Spleen (tissue), 7 donors: ENCODE measurements around the gene ADGRG4.
"Not testable (repeated sequence)": the region's sequence is repeated elsewhere in the genome, so short reads cannot be mapped to it uniquely, and the experiment has no call there.

Source experiments
- CTCF ChIP-seq, 11 experiments: fragments of 200-600 bp in 7 of 11; fragments of 450-650 bp in 4 of 11; sonication (generic) in 4 of 11; IDR thresholded peaks in 8 of 11; conservative IDR thresholded peaks in 3 of 11; 1 replicate in 7 of 11; 2 replicates in 4 of 11; pipeline versions ENCODE4 v1.4.0 to v1.8.0; 2016 to 2021; ENCODE audit warnings: antibody characterized with exemption in 11 of 11, inconsistent platforms in 4 of 11, mild to moderate bottlenecking in 1 of 11
- POLR2A ChIP-seq, 3 donors: fragments of 450-650 bp; IDR thresholded peaks; one replicate each; pipeline ENCODE4 v1.5.1; 2017; ENCODE audit warnings: antibody characterized with exemption in 3 of 3, mild to moderate bottlenecking in 1 of 3
- POLR2AphosphoS5 ChIP-seq, 3 donors: sonication (generic); formaldehyde crosslinking; IDR thresholded peaks; one replicate each; pipeline ENCODE4 v1.5.1; 2017; ENCODE audit warnings: antibody characterized with exemption in 3 of 3
- donor health status: DM: no; HTN: no; CAD: no; lungs with moderate emphysema.
- donor health status: DM: no; HTN: no; CAD: no.
- donor health status: DM: no; HTN: no; CAD: no.

DNA sequence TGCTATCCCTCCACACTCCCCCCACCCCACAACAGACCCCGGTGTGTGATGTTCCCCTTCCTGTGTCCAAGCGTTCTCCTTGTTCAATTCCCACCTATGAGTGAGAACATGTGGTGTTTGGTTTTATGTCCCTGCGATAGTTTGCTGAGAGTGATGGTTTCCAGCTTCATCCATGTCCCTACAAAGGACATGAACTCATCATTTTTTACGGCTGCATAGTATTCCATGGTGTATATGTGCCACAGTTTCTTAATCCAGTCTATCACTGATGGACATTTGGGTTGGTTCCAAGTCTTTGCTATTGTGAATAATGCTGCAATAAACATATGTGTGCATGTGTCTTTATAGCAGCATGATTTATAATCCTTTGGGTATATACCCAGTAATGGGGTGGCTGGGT lies at the start of gene ADGRG4:
- TF ChIP-seq CTCF (IDR thresholded peaks at IDR 0.05 in 8 of 11, conservative IDR thresholded peaks at IDR 0.05 in 3 of 11); POLR2A (IDR thresholded peaks at IDR 0.05); POLR2AphosphoS5 (IDR thresholded peaks at IDR 0.05): not testable (repeated sequence)
